Spinal cord (tissue), 10 donors: Measurements from ENCODE around the gene UTP3. TPM values are rescaled to one million over a fixed set of nuclear protein-coding genes. Genes with fewer than 3 reads are reported as not detected.
"Not testable (repeated sequence)": the region's sequence is repeated elsewhere in the genome, so short reads cannot be mapped to it uniquely, and the experiment has no call there.

Experiments
- DNase-seq, 6 donors: peaks; one replicate each; pipeline versions ENCODE4 v3.0.0 to v3.0.0-alpha.2; 2013 to 2015; ENCODE audit warnings: low spot score in 6 of 6, low read depth in 4 of 6
- H3K27ac ChIP-seq: one replicate; pipeline ENCODE4 v1.5.1; 2013; ENCODE audit warnings: low read depth, low read length, control low read depth
- H3K27me3 ChIP-seq: one replicate; pipeline ENCODE4 v1.6.1; 2013; ENCODE audit warnings: low read length; ENCODE audit not compliant: control insufficient read depth, insufficient read depth
- H3K36me3 ChIP-seq: one replicate; pipeline ENCODE4 v1.6.1; 2013; ENCODE audit warnings: low read length; ENCODE audit not compliant: control insufficient read depth, insufficient read depth
- H3K4me1 ChIP-seq: one replicate; pipeline ENCODE4 v1.6.1; 2013; ENCODE audit warnings: low read length; ENCODE audit not compliant: control insufficient read depth, insufficient read depth
- H3K4me3 ChIP-seq: one replicate; pipeline ENCODE4 v1.5.1; 2013; ENCODE audit warnings: low read depth, low read length, control low read depth
- H3K9me3 ChIP-seq: one replicate; pipeline ENCODE4 v1.6.1; 2013; ENCODE audit warnings: low read length; ENCODE audit not compliant: control insufficient read depth, insufficient read depth
- WGBS: methylation state at CpG from one replicate; pipeline ENCODE4 v1.1.5; 2013; ENCODE audit warnings: missing lambda C conversion rate; ENCODE audit not compliant: insufficient coverage; 5-methylcytosine and 5-hydroxymethylcytosine counted together
- polyA plus RNA-seq, 2 donors: library from polyadenylated mRNA; unstranded; fragments of 120-200 nt; gene quantifications; one replicate each; pipeline ENCODE4 v1.2.1, GENCODE V29; 2013; ENCODE audit not compliant: insufficient read length in 2 of 2
- total RNA-seq, 2 donors: library from RNA; depleted of rRNA in 1 of 2; stranded (reverse); fragments of 120-200 nt in 1 of 2; fragments of >200 nt in 1 of 2; gene quantifications; one replicate each; pipeline versions ENCODE4 v1.2.3 to v1.2.4, GENCODE V29; 2013 to 2014
- donor health status: healthy.

UTP3 gene
- total and polyA plus RNA-seq, 4 donors, result 16.4 to 28.3 (median 20.3) TPM

GRCh38 chr4:70661309-70661922, 26.9 kb upstream of the UTP3 start:
- not testable (repeated sequence) for H3K27me3 ChIP-seq, H3K4me1 ChIP-seq, H3K36me3 ChIP-seq, H3K4me3 ChIP-seq, H3K9me3 ChIP-seq, H3K27ac ChIP-seq, DNase-seq
- 82% methylated on average over 1 of the region's 5 CpGs for whole genome bisulfite sequencing

DNA sequence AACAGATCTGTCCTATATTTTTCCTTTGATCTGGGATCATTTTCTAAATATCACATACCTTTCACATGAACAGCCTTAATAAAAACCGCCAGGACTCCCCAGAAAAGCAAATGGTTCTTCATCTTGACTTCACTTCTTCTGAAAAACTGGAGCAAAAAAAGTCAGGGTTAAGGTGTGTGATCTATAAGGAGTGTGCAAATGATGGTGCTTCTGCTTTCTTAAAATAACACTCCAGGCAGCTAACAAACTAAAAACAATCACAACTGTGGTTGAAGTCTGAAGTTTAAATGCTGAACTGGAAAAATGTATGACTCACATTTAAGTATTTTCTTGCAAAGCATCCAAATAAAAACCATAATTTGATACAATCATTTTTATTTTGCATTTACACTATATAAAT, 22.0 kb upstream of the UTP3 start, which contains the start of gene JCHAIN:
Gene JCHAIN, minus strand, starts transcription at position 140 of the 400 bp plus-strand sequence. Its CDS starts 18 bp downstream, at position 122.
- WGBS, result no CpG with 5 or more reads among the region's 1 CpG
- no peak for DNase-seq
- no peaks in the 10 kb centered on the region for H3K9me3 ChIP-seq
- no peaks in the 10 kb centered on the region for H3K27me3 ChIP-seq
- H3K4me1 ChIP-seq, result no peaks in the 10 kb centered on the region
- no peaks in the 10 kb centered on the region for H3K36me3 ChIP-seq
- H3K4me3 ChIP-seq, result no peak within 1 kb of the TSS
- H3K27ac ChIP-seq, result no peak within 1 kb of the TSS

DNA sequence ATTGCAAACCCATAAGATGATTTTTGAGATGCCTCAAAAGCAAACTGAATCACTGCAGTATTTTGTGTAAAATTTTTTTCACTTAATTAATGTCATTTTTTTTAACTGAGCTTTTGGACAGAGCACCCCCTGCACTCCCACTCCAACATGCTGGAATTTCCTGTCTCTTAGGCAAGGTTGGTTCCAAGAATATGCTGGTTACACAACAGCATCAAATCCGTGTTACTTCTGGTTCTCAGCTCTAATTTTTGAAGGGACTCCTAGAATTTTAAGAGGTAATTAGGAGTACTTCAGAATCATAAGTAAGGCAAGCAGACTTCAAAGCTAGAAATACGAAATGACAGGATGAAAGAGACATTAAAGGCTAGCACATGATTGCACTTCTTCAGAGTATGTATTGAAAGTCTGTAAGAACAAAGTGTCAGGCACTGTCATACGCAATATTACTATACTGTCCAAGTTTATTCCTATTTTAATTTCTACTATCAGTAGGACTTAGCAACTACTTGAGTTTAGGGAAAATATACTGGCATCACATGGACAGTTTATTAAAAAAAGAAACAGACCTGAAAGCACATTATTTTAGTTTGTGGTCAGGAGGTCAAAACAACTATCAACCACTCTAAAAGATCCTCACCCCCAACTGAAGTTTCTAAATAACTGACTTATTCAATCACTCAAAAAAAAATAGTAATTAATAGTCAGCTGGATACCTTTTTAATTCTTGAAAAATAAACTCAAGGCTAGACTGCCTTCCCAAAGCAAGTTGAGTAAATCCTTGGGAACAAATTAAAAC, 20.4 kb upstream of the UTP3 start:
- 92% methylated on average over 2 of the region's 3 CpGs for WGBS
- Histone ChIP-seq H3K36me3 (no peaks in the 10 kb centered on the region), H3K4me1 (no peaks in the 10 kb centered on the region), H3K9me3 (no peaks in the 10 kb centered on the region), H3K27me3 (no peaks in the 10 kb centered on the region), H3K27ac (no peak overlapping the region), H3K4me3 (no peak overlapping the region)
- DNase-seq, result no peak

DNA sequence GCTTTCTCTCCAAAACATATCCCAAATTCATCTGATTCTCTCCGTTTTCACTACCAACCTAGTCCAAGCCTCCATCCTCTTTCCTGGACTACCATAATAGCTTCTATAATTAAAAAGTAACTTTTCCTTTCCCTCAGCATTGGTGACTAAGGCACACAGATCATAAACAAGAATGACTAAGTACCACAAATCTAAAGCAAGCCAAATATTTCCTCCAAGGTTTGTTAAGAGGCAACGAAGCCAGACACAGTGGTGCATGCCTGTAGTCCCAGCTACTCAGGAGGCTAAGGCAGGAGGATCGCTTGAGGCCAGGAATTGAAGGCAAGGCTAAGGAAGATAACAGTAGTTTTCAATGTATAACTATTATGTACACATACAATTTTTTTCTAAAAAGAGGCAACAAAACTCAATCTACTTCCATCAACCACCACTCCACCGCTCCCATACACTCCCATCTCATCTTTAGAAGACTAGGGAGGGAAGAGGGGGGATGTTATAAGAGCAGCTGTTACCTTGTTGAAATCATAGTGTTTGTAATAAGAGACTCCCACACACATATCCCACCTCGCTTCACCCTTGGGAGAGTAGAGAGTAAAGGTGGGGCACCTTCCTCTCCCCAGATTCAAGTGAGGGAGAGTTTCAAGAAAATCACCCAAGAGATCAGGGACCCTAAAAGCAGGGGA, 17.9 kb upstream of the UTP3 start:
- no peak overlapping the region for H3K4me3 ChIP-seq
- no peaks in the 10 kb centered on the region for H3K9me3 ChIP-seq
- H3K27ac ChIP-seq, result no peak overlapping the region
- no CpG with 5 or more reads among the region's 5 CpGs for WGBS
- no peaks in the 10 kb centered on the region for H3K4me1 ChIP-seq
- DNase-seq, result no peak
- H3K27me3 ChIP-seq, result no peaks in the 10 kb centered on the region
- H3K36me3 ChIP-seq, result no peaks in the 10 kb centered on the region

GRCh38 chr4:70671091-70671490, 17.2 kb upstream of the UTP3 start:
- DNase-seq, result no peak
- Histone ChIP-seq H3K36me3 (no peaks in the 10 kb centered on the region), H3K27ac (no peak overlapping the region), H3K4me1 (no peaks in the 10 kb centered on the region), H3K9me3 (no peaks in the 10 kb centered on the region), H3K4me3 (no peak overlapping the region), H3K27me3 (no peaks in the 10 kb centered on the region)
- WGBS, result no CpG with 5 or more reads among the region's 2 CpGs

DNA sequence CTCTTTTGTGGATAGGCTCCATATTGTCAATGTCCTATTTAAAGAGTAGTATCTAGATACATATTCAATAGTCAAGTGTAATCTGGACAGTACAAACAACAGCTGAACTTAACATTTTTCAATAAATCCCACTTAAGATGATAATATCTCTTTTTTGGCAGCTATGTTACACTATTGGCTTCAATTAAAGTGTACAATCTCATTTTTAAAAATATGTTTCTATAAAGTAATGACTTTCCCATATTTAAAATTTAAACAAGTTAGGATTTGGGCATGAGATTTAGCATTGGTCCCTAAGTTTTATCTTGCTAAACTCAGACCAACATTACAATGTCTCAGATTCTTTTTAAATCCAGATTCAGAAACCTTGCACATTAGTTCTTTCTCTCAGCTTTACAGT, 14.1 kb upstream of the UTP3 start:
- DNase-seq, result no peak
- H3K27ac ChIP-seq, result no peak overlapping the region
- no peaks in the 10 kb centered on the region for H3K36me3 ChIP-seq
- no peaks in the 10 kb centered on the region for H3K4me1 ChIP-seq
- H3K9me3 ChIP-seq, result no peaks in the 10 kb centered on the region
- H3K27me3 ChIP-seq, result no peaks in the 10 kb centered on the region
- no peak overlapping the region for H3K4me3 ChIP-seq

GRCh38 chr4:70674731-70675130, 13.6 kb upstream of the UTP3 start:
- no CpG with 5 or more reads among the region's 1 CpG for WGBS
- no peaks in the 10 kb centered on the region for H3K36me3 ChIP-seq
- H3K4me1 ChIP-seq, result no peaks in the 10 kb centered on the region
- H3K27ac ChIP-seq, result no peak overlapping the region
- no peaks in the 10 kb centered on the region for H3K9me3 ChIP-seq
- H3K4me3 ChIP-seq, result no peak overlapping the region
- H3K27me3 ChIP-seq, result no peaks in the 10 kb centered on the region
- DNase-seq, result no peak

GRCh38 chr4:70676554-70677090, 11.7 kb upstream of the UTP3 start:
- Histone ChIP-seq H3K4me3 (no peak overlapping the region), H3K27ac (no peak overlapping the region), H3K36me3 (no peaks in the 10 kb centered on the region), H3K9me3 (no peaks in the 10 kb centered on the region), H3K4me1 (no peaks in the 10 kb centered on the region), H3K27me3 (no peaks in the 10 kb centered on the region)
- DNase-seq, result no peak
- WGBS, result 83% methylated on average over 2 of the region's 6 CpGs

- Histone ChIP-seq H3K36me3 (no peaks in the 10 kb centered on the region), H3K27ac (no peak overlapping the region), H3K9me3 (no peaks in the 10 kb centered on the region), H3K4me3 (no peak overlapping the region), H3K27me3 (no peaks in the 10 kb centered on the region), H3K4me1 (no peaks in the 10 kb centered on the region)
- no peak for DNase-seq
- WGBS, result no CpG with 5 or more reads among the region's 1 CpG
Measured at GRCh38 chr4:70678383-70678999, 9.8 kb upstream of the UTP3 start.
